GM12801 (cell line): ENCODE measurements around the gene NOP9.

Experiments used
- TF ChIP-seq, protein P1 (sequence below): IDR thresholded peaks from one replicate; pipeline ENCODE4 v1.5.1; 2011; ENCODE audit warnings: control low read depth; ENCODE audit not compliant: insufficient read length; ENCODE audit errors: extremely low read depth

Gene NOP9

DNA sequence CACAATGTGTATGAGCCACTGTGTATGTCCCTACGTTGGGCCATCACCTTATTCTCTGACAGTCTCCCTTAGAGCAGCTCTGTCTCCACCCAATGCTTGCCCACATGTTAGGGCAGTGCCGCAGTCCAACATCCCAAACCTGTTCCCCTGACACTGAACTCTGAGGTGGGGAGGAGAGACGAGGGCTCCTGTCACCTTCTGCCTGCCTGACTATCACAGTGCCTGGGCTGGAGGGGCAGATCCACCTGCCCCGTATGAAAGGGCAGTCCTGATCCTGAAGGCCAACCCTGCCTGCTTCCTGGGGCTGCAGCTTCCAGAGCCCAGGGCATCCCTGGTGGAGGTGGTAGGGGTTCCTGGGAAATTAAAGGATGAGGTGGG, 38.9 kb upstream of the NOP9 start:
- TF ChIP-seq, protein P1, sequence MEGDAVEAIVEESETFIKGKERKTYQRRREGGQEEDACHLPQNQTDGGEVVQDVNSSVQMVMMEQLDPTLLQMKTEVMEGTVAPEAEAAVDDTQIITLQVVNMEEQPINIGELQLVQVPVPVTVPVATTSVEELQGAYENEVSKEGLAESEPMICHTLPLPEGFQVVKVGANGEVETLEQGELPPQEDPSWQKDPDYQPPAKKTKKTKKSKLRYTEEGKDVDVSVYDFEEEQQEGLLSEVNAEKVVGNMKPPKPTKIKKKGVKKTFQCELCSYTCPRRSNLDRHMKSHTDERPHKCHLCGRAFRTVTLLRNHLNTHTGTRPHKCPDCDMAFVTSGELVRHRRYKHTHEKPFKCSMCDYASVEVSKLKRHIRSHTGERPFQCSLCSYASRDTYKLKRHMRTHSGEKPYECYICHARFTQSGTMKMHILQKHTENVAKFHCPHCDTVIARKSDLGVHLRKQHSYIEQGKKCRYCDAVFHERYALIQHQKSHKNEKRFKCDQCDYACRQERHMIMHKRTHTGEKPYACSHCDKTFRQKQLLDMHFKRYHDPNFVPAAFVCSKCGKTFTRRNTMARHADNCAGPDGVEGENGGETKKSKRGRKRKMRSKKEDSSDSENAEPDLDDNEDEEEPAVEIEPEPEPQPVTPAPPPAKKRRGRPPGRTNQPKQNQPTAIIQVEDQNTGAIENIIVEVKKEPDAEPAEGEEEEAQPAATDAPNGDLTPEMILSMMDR, result no peak

DNA sequence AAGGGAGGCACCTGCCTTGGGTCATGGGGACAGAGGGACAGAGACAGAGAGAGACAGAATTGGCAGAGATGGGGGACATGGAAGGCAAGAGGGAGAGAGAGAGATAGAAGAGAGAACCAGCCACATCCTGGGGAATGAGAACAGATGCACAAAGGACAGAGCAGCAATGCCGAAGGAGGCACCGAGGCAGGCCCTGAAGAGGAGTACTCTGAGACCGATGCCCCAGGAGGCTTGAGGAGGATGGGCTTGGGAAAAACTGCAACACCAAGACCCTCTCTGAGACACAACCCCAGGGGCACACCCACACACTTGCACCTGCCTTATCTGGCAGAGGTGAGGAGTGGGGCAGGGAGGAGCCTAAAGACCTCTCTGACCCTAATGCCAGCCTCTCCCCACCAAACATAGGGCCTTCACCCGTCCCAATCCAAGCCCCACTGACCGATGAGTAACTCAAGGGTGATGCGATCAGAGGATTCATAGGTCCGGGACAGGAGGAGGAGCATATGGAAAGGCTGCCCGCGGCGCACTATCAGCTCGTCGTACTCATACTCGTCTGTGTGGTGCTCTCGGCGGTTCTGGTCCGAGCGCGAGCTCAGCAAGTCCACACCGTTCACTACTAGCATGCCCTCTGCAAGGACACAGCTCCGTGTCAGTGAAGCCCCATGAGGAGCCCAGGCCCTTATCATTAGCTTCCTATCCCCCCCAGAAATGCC, 38.2 kb upstream of the NOP9 start:
- TF ChIP-seq, protein P1, result no peak

DNA sequence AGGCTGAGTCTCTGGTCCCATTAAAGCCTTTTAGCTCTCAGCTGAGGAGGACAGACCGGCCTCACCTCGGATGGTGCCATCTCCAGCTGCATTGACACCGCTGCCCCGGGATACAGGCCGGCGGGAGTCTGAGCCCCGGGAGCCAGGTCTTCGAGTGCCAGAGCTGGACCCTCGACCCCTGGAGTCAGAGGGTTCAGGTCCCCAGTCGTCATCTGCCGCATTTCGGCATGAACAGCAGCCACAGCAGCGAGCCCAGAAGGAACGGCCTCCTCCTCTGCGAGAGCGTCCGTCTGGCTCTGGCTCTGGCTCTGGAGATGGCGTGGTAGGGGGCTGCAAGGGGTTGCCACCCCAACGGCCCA, 37.7 kb upstream of the NOP9 start:
- TF ChIP-seq, protein P1, result no peak

DNA sequence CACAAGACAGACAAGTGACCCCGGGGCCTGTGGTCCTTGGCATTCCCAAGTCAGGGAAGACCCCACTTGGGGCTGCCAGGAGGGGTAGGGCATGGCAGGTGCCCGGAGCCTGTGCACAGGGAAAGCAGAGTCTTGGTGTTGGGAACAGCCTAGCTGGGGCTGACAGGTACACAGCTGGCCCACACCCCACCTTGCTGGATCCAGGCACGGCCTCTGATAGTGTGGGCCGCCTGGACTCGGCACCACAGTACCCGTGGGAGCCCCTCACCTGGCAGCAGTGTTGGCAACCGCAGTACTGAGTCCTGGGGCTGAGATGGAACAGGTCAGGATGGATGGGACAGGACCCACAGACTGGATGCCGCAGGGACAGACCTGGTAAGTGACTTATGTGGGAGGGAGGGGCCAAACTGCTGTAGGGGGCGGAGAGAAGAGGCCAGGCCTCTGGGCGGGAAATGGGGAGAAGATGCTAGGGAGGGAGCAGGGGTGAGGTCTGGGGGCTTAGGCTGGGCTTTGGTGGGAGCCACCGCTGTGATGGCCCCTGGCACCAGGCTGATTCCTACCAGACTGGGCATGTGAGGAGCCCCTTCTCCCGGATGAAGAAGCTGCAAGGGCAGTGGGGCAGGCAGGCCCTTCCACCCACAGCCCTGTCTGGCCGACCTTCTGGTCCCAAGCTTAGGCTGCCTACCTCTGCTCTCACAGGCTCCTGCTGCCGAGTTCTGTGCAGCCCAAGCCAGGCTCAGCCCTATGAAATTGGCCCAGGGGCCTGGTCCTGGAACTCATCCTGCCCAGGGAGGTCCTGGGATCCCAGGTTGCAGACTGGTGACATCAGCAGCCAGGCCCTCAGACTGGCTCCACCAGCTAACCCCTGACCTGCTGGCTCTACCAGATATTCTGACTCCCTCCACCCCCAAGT, 36.6 kb upstream of the NOP9 start, which contains the start of gene TGM1:
Gene TGM1 (minus strand): TSS at position 357 of the 913 bp plus-strand sequence. CDS start 825 bp downstream, outside the sequence.
- TF ChIP-seq, protein P1, result no peak

DNA sequence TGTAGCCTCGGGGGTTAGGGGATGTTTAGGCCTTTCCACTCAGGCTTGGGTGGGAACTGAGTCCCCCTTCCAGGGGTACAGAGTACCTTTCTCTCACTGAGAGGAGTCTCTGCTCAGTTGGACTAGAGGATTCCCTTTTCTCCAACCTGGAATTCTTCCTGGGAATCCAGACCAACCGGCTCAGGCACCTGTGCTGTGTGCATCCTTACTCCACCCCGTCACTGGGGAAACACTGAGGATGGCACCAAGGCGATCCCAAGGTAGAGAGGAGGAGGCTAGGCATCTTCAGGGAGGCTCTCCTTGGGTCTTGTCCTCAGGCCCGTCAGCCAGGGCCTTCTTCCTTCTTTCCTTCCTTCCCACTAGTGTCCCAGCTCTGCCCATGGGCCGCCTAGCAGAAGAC, 35.8 kb upstream of the NOP9 start:
- TF ChIP-seq, protein P1, result no peak

DNA sequence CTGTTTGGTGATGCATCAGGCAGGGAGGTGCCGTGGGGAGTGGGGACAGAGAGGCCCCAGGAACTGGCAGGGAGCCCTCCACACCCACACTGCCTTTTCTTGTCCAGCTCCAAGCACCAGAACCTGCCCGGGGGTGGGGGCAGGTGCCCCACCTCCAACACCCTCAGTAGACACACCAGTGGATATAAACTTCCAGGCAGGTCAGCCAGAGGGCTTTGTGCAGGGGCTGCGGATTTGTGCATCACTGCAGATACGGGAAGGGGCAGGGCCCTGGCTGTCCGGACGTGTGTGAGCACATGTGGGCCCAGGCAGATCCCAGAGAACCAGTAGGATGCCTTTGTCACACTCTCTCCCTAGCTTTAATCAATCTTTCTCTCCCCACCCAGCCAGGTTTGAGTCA, 35.4 kb upstream of the NOP9 start:
- TF ChIP-seq, protein P1, result no peak
